Measurements from ENCODE around the gene XKR7. TPM values are rescaled to one million over a fixed set of nuclear protein-coding genes. Genes with fewer than 3 reads are reported as not detected.

XKR7 gene
- polyA plus RNA-seq, 1 donor from 2014 or later: 9.6 TPM

GRCh38 chr20:32027643-32028042, 59.7 kb downstream of the XKR7 start:
- Histone ChIP-seq H3K9ac (ENCODE audit: low read length) (no peak overlapping the region), H3K9me3 (ENCODE audit: low read length) (no peaks in the 10 kb centered on the region), H3K27me3 (ENCODE audit: insufficient read depth, low read depth, low read length) (peaks cover 14% of the 10 kb centered on the region), H3K9me2 (ENCODE audit: insufficient read depth, low read length) (no peaks in the 10 kb centered on the region), H3F3A (ENCODE audit: insufficient read depth, low read length, poor library complexity, severe bottlenecking) (no peaks in the 10 kb centered on the region), H3K36me3 (ENCODE audit: insufficient read depth, low read length) (no peaks in the 10 kb centered on the region), H2AFZ (ENCODE audit: low read depth, low read length) (no peak overlapping the region), H3K4me2 (ENCODE audit: low read length) (no peak overlapping the region), H3K27ac (ENCODE audit: low read length) (no peak overlapping the region), H3K79me2 (replicated peaks; ENCODE audit: insufficient read depth, low read length) (no peaks in the 10 kb centered on the region), H3K4me3 (ENCODE audit: low read length) (no peak overlapping the region), H4K20me1 (ENCODE audit: insufficient read depth) (no peaks in the 10 kb centered on the region)
- TF ChIP-seq EP300 (conservative IDR thresholded peaks at IDR 0.05; ENCODE audit: poor library complexity, severe bottlenecking) (no peak), MXI1 (conservative IDR thresholded peaks at IDR 0.05; ENCODE audit: poor library complexity, severe bottlenecking) (no peak), POLR2AphosphoS5 (IDR thresholded peaks at IDR 0.05) (no peak), TAF1 (IDR thresholded peaks at IDR 0.05; ENCODE audit: low read depth) (no peak), REST (IDR thresholded peaks at IDR 0.05; ENCODE audit: borderline replicate concordance) (no peak), RAD21 (conservative IDR thresholded peaks at IDR 0.05) (no peak), SMC3 (conservative IDR thresholded peaks at IDR 0.05; ENCODE audit: poor library complexity) (no peak), EZH2 (IDR thresholded peaks at IDR 0.05; ENCODE audit: borderline replicate concordance, insufficient read depth, low read length, poor library complexity, severe bottlenecking) (no peak)

- H3K4me2 ChIP-seq (ENCODE audit: low read length): no peak overlapping the region
- no peak overlapping the region for H2AFZ ChIP-seq (ENCODE audit: low read depth, low read length)
- H3K79me2 ChIP-seq (replicated peaks; ENCODE audit: insufficient read depth, low read length): no peaks in the 10 kb centered on the region
- H3K27me3 ChIP-seq (ENCODE audit: insufficient read depth, low read depth, low read length): peaks cover 14% of the 10 kb centered on the region
- no peaks in the 10 kb centered on the region for H3F3A ChIP-seq (ENCODE audit: insufficient read depth, low read length, poor library complexity, severe bottlenecking)
- H3K4me3 ChIP-seq (ENCODE audit: low read length): no peak overlapping the region
- no peaks in the 10 kb centered on the region for H3K36me3 ChIP-seq (ENCODE audit: insufficient read depth, low read length)
- no peak overlapping the region for H3K27ac ChIP-seq (ENCODE audit: low read length)
- H4K20me1 ChIP-seq (ENCODE audit: insufficient read depth): no peaks in the 10 kb centered on the region
- no peak for TF ChIP-seq REST (IDR thresholded peaks at IDR 0.05; ENCODE audit: borderline replicate concordance)
- TF ChIP-seq RAD21 (conservative IDR thresholded peaks at IDR 0.05): no peak
- TF ChIP-seq TAF1 (IDR thresholded peaks at IDR 0.05; ENCODE audit: low read depth): no peak
- no peak for TF ChIP-seq CTCF (IDR thresholded peaks at IDR 0.05; ENCODE audit: poor library complexity, severe bottlenecking)
- TF ChIP-seq MXI1 (conservative IDR thresholded peaks at IDR 0.05; ENCODE audit: poor library complexity, severe bottlenecking): no peak
- no peak for TF ChIP-seq POLR2AphosphoS5 (IDR thresholded peaks at IDR 0.05)
- TF ChIP-seq EZH2 (IDR thresholded peaks at IDR 0.05; ENCODE audit: borderline replicate concordance, insufficient read depth, low read length, poor library complexity, severe bottlenecking): no peak
- TF ChIP-seq SMC3 (conservative IDR thresholded peaks at IDR 0.05; ENCODE audit: poor library complexity): no peak
- TF ChIP-seq EP300 (conservative IDR thresholded peaks at IDR 0.05; ENCODE audit: poor library complexity, severe bottlenecking): no peak
- no peaks in the 10 kb centered on the region for H3K9me2 ChIP-seq (ENCODE audit: insufficient read depth, low read length)
- H3K9me3 ChIP-seq (ENCODE audit: low read length): no peaks in the 10 kb centered on the region
- H3K9ac ChIP-seq (ENCODE audit: low read length): no peak overlapping the region
These were observed 60.9 kb downstream of the XKR7 start for GRCh38 chr20:32028647-32029372.
